Measurements from ENCODE around the gene PLXNA4. TPM values are rescaled to one million over a fixed set of nuclear protein-coding genes. Genes with fewer than 3 reads are reported as not detected.

Gene PLXNA4
- total and polyA plus RNA-seq, 2 experiments from 2014 or later, result 1.9 to 4.8 TPM

DNA sequence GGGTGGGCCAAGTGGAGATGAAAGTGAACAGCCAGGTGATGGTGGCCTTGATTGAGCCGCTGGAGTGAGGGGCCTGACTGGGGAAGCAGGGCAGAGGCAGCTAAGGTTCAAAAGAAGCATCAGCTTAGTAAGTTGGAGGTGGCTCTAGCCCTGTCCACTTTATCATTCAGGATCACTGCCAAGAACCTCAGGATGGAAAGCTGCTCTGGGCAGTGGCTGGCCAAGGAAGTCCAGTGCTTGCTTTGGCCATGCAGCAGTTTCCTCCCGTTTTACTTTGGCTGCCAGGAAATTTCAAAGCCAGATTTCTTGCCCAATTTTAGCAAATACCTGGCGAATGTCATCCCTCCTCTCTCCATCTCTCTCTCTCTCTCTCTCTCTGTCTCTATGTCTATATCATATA lies 384.9 kb downstream of the PLXNA4 start:
- H2AFZ ChIP-seq, result no peak overlapping the region
- H3K4me2 ChIP-seq, result no peak overlapping the region
- 69% methylated on average over 3 of the region's 3 CpGs for WGBS (ENCODE audit: low lambda C conversion rate, missing lambda C conversion rate)
- H4K20me1 ChIP-seq (ENCODE audit: insufficient read depth, poor library complexity, severe bottlenecking), result no peaks in the 10 kb centered on the region
- peaks cover 7% of the 10 kb centered on the region for H3K9me3 ChIP-seq (ENCODE audit: low read depth)
- no peaks in the 10 kb centered on the region for H3K36me3 ChIP-seq (replicated peaks; ENCODE audit: insufficient read depth, low read depth)
- TF ChIP-seq, protein P1, sequence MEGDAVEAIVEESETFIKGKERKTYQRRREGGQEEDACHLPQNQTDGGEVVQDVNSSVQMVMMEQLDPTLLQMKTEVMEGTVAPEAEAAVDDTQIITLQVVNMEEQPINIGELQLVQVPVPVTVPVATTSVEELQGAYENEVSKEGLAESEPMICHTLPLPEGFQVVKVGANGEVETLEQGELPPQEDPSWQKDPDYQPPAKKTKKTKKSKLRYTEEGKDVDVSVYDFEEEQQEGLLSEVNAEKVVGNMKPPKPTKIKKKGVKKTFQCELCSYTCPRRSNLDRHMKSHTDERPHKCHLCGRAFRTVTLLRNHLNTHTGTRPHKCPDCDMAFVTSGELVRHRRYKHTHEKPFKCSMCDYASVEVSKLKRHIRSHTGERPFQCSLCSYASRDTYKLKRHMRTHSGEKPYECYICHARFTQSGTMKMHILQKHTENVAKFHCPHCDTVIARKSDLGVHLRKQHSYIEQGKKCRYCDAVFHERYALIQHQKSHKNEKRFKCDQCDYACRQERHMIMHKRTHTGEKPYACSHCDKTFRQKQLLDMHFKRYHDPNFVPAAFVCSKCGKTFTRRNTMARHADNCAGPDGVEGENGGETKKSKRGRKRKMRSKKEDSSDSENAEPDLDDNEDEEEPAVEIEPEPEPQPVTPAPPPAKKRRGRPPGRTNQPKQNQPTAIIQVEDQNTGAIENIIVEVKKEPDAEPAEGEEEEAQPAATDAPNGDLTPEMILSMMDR (IDR thresholded peaks at IDR 0.05; ENCODE audit: poor library complexity), result no peak
- TF ChIP-seq EZH2phosphoT487 (IDR thresholded peaks at IDR 0.05; ENCODE audit: low read depth, severe bottlenecking, unreplicated experiment), result no peak
- TF ChIP-seq EZH2 (IDR thresholded peaks at IDR 0.05; ENCODE audit: borderline replicate concordance), result no peak
- H3K9me2 ChIP-seq (replicated peaks; ENCODE audit: insufficient read depth), result no peaks in the 10 kb centered on the region
- H3K27ac ChIP-seq, result no peak overlapping the region
- H3K27me3 ChIP-seq, result no peaks in the 10 kb centered on the region
- H3K4me1 ChIP-seq (ENCODE audit: insufficient read depth), result no peaks in the 10 kb centered on the region
- H3K4me3 ChIP-seq, result no peak overlapping the region
- DNase-seq (ENCODE audit: low spot score), result no peak
- no peaks in the 10 kb centered on the region for H3K79me2 ChIP-seq

DNA sequence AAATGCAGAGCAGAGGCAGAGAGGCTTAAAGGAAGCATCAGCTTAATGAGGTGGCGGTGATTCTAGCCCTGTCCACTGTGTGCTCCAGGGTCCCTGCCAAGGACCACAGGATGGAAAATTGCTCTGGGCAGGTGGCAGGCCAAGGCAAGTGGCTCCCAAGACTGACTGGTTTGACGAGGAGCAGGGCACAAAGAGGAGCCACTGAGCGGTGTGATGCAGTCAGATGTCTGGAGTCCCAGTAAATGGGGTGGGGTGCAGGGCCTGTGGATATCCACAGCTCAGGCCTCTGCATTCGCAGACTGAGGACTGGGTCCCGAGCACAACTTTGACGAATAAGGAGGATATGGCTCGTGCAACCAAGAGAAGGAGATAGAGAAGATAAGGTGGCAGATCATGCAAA lies 385.6 kb downstream of the PLXNA4 start:
- Histone ChIP-seq H3K9me3 (ENCODE audit: low read depth) (peaks cover 7% of the 10 kb centered on the region), H3K36me3 (replicated peaks; ENCODE audit: insufficient read depth, low read depth) (no peaks in the 10 kb centered on the region), H3K27ac (no peak overlapping the region), H3K4me1 (ENCODE audit: insufficient read depth) (no peaks in the 10 kb centered on the region), H3K9me2 (replicated peaks; ENCODE audit: insufficient read depth) (no peaks in the 10 kb centered on the region), H3K27me3 (no peaks in the 10 kb centered on the region), H4K20me1 (ENCODE audit: insufficient read depth, poor library complexity, severe bottlenecking) (no peaks in the 10 kb centered on the region), H3K79me2 (no peaks in the 10 kb centered on the region), H3K4me3 (no peak overlapping the region), H3K4me2 (no peak overlapping the region), H2AFZ (no peak overlapping the region)
- TF ChIP-seq, protein P1 (IDR thresholded peaks at IDR 0.05; ENCODE audit: poor library complexity), result no peak
- no peak for TF ChIP-seq EZH2phosphoT487 (IDR thresholded peaks at IDR 0.05; ENCODE audit: low read depth, severe bottlenecking, unreplicated experiment)
- TF ChIP-seq EZH2 (IDR thresholded peaks at IDR 0.05; ENCODE audit: borderline replicate concordance), result no peak
- WGBS (ENCODE audit: low lambda C conversion rate, missing lambda C conversion rate), result 79% methylated on average over 7 of the region's 7 CpGs
- DNase-seq (ENCODE audit: low spot score), result no peak

DNA sequence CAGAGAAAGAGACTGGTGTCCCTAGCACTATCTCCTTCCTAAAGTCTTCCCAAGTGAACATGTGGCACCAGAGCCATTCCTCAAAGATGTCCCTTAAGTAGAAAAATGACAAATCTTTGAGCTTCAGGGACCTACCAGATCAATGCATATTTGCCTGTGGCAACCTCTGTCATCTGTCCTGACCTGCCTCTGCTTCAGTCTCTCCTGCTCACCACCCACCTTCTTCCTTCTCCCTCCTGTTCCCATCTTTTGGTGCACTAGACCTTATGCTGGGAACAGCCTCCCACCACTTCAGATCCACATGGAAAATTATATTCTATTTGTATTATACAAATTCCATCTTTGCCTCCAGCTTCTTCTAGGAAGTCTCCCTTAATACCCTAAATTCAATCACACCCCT lies 386.4 kb downstream of the PLXNA4 start:
- Histone ChIP-seq H3K4me3 (no peak overlapping the region), H3K27ac (no peak overlapping the region), H3K9me3 (ENCODE audit: low read depth) (peaks cover 7% of the 10 kb centered on the region), H3K79me2 (no peaks in the 10 kb centered on the region), H3K9me2 (replicated peaks; ENCODE audit: insufficient read depth) (no peaks in the 10 kb centered on the region), H3K4me1 (ENCODE audit: insufficient read depth) (no peaks in the 10 kb centered on the region), H3K36me3 (replicated peaks; ENCODE audit: insufficient read depth, low read depth) (no peaks in the 10 kb centered on the region), H3K27me3 (no peaks in the 10 kb centered on the region), H4K20me1 (ENCODE audit: insufficient read depth, poor library complexity, severe bottlenecking) (no peaks in the 10 kb centered on the region), H3K4me2 (no peak overlapping the region), H2AFZ (no peak overlapping the region)
- TF ChIP-seq EZH2 (IDR thresholded peaks at IDR 0.05; ENCODE audit: borderline replicate concordance) (no peak), EZH2phosphoT487 (IDR thresholded peaks at IDR 0.05; ENCODE audit: low read depth, severe bottlenecking, unreplicated experiment) (no peak)
- TF ChIP-seq, protein P1 (IDR thresholded peaks at IDR 0.05; ENCODE audit: poor library complexity), result no peak
- no peak for DNase-seq (ENCODE audit: low spot score)

Measured in hepatocyte (in vitro differentiated cells).